Measurements from ENCODE around the gene C18orf54.

C18orf54 gene

DNA sequence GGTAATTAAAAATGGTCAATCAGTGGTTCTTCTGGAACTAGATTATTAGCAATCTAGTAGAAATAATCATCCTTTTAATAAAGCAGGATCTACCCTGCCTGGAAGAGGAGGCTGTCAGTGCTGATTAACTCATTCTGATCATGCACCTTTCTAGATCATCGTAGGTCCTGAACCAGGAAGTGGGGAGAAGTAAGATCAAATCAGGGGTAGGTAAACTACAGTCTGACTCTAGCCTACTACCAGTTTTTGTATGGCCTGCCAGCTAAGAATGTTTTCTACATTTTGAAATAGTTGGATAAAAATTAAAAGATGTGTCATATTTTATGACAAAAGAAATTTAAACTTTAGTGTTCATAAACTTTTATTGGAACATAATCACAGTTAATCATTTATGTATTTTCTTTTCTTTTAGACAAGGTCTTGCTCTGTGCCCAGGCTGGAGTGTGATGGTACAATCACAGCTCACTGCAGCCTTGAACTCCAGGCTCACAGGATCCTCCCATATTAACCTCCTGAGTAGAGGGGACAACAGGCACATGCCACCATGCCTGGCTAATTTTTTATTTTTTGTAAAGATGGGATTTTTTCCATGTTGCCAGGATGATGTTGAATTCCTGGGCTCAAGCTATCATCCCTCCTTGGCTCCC lies 36.1 kb downstream of the C18orf54 start:
- no peak overlapping the region for H3K9ac ChIP-seq (ENCODE audit: low read depth, low read length)
- H3K4me1 ChIP-seq (ENCODE audit: insufficient read depth, low read length), result peaks cover 15% of the 10 kb centered on the region
- no peaks in the 10 kb centered on the region for H3K9me3 ChIP-seq (ENCODE audit: control insufficient read depth, insufficient read depth, low read length)
- no peaks in the 10 kb centered on the region for H3K36me3 ChIP-seq (ENCODE audit: insufficient read depth, low read length)

DNA sequence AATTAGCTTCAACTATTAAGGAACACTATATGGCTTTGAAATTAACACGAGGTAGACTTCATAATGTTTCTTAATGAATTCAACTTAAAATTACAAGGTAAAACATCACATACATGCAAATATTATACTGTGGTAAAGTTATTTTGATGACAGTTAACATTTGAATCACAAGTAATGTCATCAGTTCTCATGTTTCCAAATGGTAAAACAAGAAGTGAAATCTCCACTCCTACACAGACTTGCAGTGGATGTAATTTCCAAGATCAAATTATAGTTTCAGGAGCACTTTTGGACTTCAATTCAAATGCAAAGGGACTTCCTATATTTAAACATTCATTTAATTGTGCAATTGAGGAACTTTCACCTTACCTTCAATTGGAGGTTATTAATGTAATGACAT lies 39.1 kb downstream of the C18orf54 start:
- H3K4me1 ChIP-seq (ENCODE audit: insufficient read depth, low read length), result no peaks in the 10 kb centered on the region; the same call in 1 of the 2 replicates
- H3K36me3 ChIP-seq (ENCODE audit: insufficient read depth, low read length), result no peaks in the 10 kb centered on the region
- no peak overlapping the region for H3K9ac ChIP-seq (ENCODE audit: low read depth, low read length)
- no peaks in the 10 kb centered on the region for H3K9me3 ChIP-seq (ENCODE audit: control insufficient read depth, insufficient read depth, low read length)

DNA sequence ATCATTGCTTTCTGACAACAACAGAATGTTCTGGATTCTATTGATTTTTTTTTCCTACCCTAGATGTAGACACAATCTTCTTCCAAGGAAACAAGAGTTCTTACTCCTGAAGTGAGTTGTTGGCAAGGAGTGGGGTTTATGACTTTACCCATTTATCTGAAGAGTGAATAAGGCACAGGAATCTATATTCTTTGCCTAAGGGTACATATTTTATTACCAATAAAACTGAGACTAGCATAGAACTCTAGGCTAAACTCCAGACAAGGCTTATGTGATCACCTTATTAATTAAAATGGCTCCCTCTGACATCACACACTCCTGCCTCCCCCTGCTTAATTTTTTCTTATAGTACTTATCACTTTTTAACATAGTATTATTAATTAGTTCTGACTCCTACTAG lies 47.6 kb downstream of the C18orf54 start:
- no peaks in the 10 kb centered on the region for H3K36me3 ChIP-seq (ENCODE audit: insufficient read depth, low read length)
- no peaks in the 10 kb centered on the region for H3K9me3 ChIP-seq (ENCODE audit: control insufficient read depth, insufficient read depth, low read length)
- H3K4me1 ChIP-seq (ENCODE audit: insufficient read depth, low read length), result no peaks in the 10 kb centered on the region
- no peak overlapping the region for H3K9ac ChIP-seq (ENCODE audit: low read depth, low read length)

DNA sequence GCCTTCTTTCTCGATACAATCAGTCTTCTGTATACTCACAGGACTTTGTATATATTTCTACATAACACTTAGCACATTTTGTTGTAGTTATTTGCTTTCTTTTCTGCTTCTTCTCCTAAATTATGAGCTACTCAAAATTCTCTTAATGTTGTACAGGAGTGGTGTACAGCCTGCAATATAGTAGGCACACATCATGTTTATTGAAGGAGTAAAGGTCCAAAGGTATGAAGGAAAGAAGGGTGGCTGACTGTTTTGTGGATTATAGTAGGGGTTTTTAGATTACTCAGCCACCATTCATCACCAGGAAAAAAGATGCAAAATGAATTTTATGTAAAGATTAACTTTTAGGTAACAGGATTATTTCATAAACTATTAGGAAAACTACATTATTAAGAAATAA lies 54.1 kb downstream of the C18orf54 start:
- H3K9me3 ChIP-seq (ENCODE audit: control insufficient read depth, insufficient read depth, low read length), result no peaks in the 10 kb centered on the region
- no peaks in the 10 kb centered on the region for H3K4me1 ChIP-seq (ENCODE audit: insufficient read depth, low read length)
- no peak overlapping the region for H3K9ac ChIP-seq (ENCODE audit: low read depth, low read length)
- H3K36me3 ChIP-seq (ENCODE audit: insufficient read depth, low read length), result no peaks in the 10 kb centered on the region

DNA sequence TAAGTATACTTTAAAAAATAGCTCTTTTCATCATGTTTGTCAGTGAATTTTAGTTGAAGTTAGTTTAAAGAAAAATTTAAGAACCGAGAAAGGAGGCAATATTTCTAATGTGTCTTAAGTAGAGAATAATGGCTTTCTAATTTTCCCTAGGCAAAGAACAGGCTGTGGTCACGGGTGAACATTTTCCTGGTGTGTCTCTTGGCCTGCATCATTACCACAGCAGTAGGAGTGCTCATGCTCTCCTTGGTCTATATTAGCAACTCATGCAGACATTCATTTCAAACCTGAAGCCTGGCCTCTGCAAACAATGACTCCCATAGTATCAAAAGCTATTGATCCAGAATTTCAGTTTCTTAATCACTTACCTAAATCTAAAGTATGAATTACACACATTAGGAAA lies 57.4 kb downstream of the C18orf54 start:
- Histone ChIP-seq H3K9ac (ENCODE audit: low read depth, low read length) (no peak overlapping the region), H3K9me3 (ENCODE audit: control insufficient read depth, insufficient read depth, low read length) (no peaks in the 10 kb centered on the region), H3K36me3 (ENCODE audit: insufficient read depth, low read length) (no peaks in the 10 kb centered on the region), H3K4me1 (ENCODE audit: insufficient read depth, low read length) (no peaks in the 10 kb centered on the region)

DNA sequence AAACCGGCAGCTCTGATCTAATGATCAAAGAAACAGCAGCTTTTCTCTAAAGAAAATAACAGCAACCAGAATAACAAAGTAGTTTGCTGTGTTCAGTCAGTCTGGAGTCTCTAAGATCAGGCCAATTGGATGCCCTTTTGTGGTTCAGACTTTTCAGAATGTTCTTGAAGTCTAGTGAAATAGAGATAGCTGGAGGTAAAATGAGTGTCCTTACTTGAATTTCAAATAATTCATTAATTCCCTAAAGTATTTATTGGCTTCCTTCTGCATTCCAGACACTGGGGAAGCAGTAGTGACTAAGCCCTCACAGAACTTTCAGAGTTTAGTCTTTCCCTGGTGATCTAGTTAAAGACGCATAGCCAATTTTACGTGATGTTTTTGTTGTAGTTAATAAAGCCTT lies 58.7 kb downstream of the C18orf54 start:
- Histone ChIP-seq H3K9ac (ENCODE audit: low read depth, low read length) (no peak overlapping the region), H3K9me3 (ENCODE audit: control insufficient read depth, insufficient read depth, low read length) (no peaks in the 10 kb centered on the region), H3K36me3 (ENCODE audit: insufficient read depth, low read length) (no peaks in the 10 kb centered on the region), H3K4me1 (ENCODE audit: insufficient read depth, low read length) (no peaks in the 10 kb centered on the region)

DNA sequence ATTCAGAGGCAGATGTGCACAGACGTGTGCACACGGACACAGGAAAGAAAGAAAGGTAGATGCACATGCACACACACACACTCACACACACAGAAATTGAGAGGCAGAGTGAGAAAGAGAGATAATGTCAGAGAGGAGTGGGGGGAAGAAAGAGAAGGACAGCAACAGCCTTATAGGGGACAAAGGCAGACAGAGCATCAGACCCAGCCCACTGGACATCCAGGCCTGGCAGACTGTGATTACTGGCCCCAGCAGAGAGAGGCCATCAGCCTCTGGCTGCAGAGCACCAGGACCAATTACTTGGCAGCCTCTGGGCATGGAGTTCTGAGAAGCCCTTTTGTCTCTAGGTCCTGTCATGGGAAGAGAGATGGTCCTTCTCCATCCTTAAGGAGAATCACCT lies 66.1 kb downstream of the C18orf54 start:
- H3K9me3 ChIP-seq (ENCODE audit: control insufficient read depth, insufficient read depth, low read length), result no peaks in the 10 kb centered on the region
- no peak overlapping the region for H3K9ac ChIP-seq (ENCODE audit: low read depth, low read length)
- no peaks in the 10 kb centered on the region for H3K4me1 ChIP-seq (ENCODE audit: insufficient read depth, low read length)
- H3K36me3 ChIP-seq (ENCODE audit: insufficient read depth, low read length), result no peaks in the 10 kb centered on the region

DNA sequence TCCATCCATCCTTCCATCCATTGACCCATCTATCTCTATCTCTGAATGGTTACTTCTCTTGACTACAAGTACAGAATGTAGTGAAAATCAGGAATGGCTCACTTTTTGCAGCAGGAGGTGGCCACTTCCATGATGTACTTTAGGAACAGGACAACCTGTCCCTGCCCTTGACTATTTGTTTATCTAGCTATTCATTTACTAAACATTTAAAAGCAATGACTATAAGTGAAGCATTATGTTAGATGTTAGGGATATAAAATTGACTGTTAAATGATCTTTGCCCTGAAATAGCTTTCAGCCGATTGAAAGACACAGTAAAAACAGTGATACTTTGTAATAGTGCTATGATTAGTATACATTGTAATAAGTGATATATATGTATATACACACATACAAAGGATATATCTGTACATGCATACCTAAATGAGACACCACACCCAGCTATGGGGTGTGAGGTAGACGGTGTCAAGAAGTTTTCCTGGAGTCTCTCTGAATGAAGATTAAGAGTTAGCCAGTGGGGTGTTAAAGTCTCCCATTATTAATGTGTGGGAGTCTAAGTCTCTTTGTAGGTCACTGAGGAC lies 68.5 kb downstream of the C18orf54 start:
- Histone ChIP-seq H3K9ac (ENCODE audit: low read depth, low read length) (no peak overlapping the region), H3K36me3 (ENCODE audit: insufficient read depth, low read length) (no peaks in the 10 kb centered on the region), H3K9me3 (ENCODE audit: control insufficient read depth, insufficient read depth, low read length) (no peaks in the 10 kb centered on the region), H3K4me1 (ENCODE audit: insufficient read depth, low read length) (no peaks in the 10 kb centered on the region)
